Psoas muscle (tissue), 8 donors: ENCODE measurements around the gene PTGR3. TPM values are rescaled to one million over a fixed set of nuclear protein-coding genes. Genes with fewer than 3 reads are reported as not detected.
A peak's percentile ranks its signal among the peaks of the same experiment; 100 is the strongest.

Experiments used
- ATAC-seq, 4 donors: fragments of 200-7000 bp; cut with Tn5 transposase; one replicate each; pipeline ENCODE4 v1.9.1; 2020; ENCODE audit warnings: moderate library complexity in 3 of 4, mild to moderate bottlenecking in 2 of 4
- DNase-seq, 2 donors: peaks; one replicate each; pipeline ENCODE4 v3.0.0-alpha.2; 2020
- H3K27ac ChIP-seq: fragments of 200-600 bp; one replicate; pipeline ENCODE4 v1.8.0; 2022
- H3K27me3 ChIP-seq, 3 donors: fragments of 200-600 bp in 1 of 3; one replicate each; pipeline versions ENCODE4 v1.6.1 to v1.8.0; 2013 to 2022; ENCODE audit warnings: low read length in 2 of 3, mild to moderate bottlenecking in 2 of 3, moderate library complexity in 1 of 3; ENCODE audit not compliant: insufficient read depth in 3 of 3
- H3K36me3 ChIP-seq, 2 donors: fragments of 200-600 bp in 1 of 2; one replicate each; pipeline versions ENCODE4 v1.6.1 to v1.8.0; 2013 to 2022; ENCODE audit warnings: low read depth in 1 of 2, mild to moderate bottlenecking in 1 of 2, moderate library complexity in 1 of 2; ENCODE audit not compliant: insufficient read depth in 1 of 2
- H3K4me1 ChIP-seq: fragments of 200-600 bp; one replicate; pipeline ENCODE4 v1.8.0; 2022
- H3K4me3 ChIP-seq: fragments of 200-600 bp; one replicate; pipeline ENCODE4 v1.8.0; 2022; ENCODE audit warnings: mild to moderate bottlenecking
- H3K9me3 ChIP-seq: fragments of 200-600 bp; one replicate; pipeline ENCODE4 v1.8.0; 2022
- CTCF ChIP-seq: fragments of 200-600 bp; IDR thresholded peaks from one replicate; pipeline ENCODE4 v1.8.0; 2022; ENCODE audit warnings: antibody characterized with exemption
- WGBS, 3 donors: extraction: QIAGEN DNeasy Blood & Tissue Kit; methylation state at CpG; one replicate each; pipeline versions ENCODE4 v1.1.6 to v1.1.7; 2013; 5-methylcytosine and 5-hydroxymethylcytosine counted together
- intact Hi-C, 2 donors: fragments of 100-400 bp; cut with DNase I; formaldehyde crosslinking; loops; one replicate each; pipeline versions ENCODE4 v1.11.0 to v1.14.2; 2022
- polyA plus RNA-seq, 3 donors: library from polyadenylated mRNA; stranded (reverse); fragments of 200-250 nt; gene quantifications; one replicate each; pipeline ENCODE4 v1.2.3, GENCODE V29; 2013
- total RNA-seq, 4 donors: library from RNA; stranded (reverse); fragmentation: NEBNext Ultra II Directional in 2 of 4; extraction: Animal tissue kit (Norgen Biotek cat#: 25700) in 2 of 4; gene quantifications; one replicate each; pipeline versions ENCODE4 v1.2.1 to v1.2.4, GENCODE V29; 2021 to 2023
- donor health status: healthy with polysubstance abuse.
- donor health status: DM: no; HTN: no; CAD: no; lungs with moderate emphysema.
- donor health status: Bipolar disorder and iron deficiency.
- donor health status: healthy.
- donor health status: DM: yes; HTN: yes; CAD: no.
- donor health status: DM: no; HTN: no; CAD: no.
- donor health status: DM: no; HTN: no; CAD: no.
- donor health status: DM: yes; HTN: yes; CAD: no.

PTGR3 gene
- total and polyA plus RNA-seq, 7 donors: 20.6 to 66.4 (median 31.7) TPM

DNA sequence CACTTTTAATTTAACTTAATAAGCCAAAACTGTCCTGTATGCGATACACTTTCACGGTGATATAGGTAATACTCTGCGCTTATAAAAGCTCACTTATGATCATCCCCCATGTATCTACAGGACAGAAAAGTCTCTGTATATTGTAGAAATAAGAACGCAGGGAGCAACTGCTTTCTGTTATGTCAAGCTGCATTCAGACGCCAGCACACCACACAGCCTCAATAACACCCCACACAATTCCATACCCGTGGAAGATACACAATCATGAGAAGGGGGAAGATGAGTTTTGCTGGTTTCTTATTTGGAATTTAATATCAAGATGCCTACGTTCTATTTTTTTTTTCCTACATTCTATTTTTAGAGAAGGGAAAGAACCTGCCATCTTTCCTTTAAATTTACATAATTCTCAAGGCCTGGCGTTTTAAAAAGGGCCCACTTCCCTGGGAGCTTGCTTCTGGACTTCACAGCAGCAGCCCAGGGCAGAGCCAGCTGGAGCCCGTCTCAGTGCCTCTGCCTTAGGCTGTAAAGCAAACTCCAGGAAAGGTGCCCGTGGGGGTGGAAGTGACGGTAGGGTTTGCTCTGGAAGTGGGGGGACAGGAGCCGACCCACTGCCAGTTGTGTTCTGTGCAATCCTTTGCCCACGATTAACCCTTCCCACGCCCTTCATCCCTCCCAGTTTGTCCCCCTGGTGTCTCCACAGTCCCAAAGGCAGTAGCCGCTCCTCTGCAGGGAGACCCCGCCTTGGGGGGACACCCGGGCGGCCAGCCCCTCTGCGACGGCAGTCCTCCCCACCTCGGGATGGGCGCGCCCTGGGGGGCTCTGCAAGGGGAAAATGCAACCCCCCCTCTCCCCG, 5.3 kb downstream of the PTGR3 start:
- ATAC-seq: no peak
- peaks cover 0 to 8% of the 10 kb centered on the region in 2 donors for H3K36me3 ChIP-seq
- H3K4me3 ChIP-seq: peak overlapping the region; percentile 87
- 19 to 31% (median 21%) methylated on average over 23 to 24 of the region's 24 CpGs for WGBS, 3 donors
- intact Hi-C loops: loop anchor here in 1 of 2 donors (5.0 kb wide), 1 partner anchor 41 kb away; no protein-coding TSS in a partner anchor
- peak overlapping the region; percentile 99 for H3K27ac ChIP-seq
- no peaks in the 10 kb centered on the region for H3K9me3 ChIP-seq
- DNase-seq: no peak
- H3K27me3 ChIP-seq: no peaks in the 10 kb centered on the region
- peaks cover 63% of the 10 kb centered on the region for H3K4me1 ChIP-seq
- no peak for TF ChIP-seq CTCF

GRCh38 chr18:75202696-75203365, 6.1 kb downstream of the PTGR3 start:
- intact Hi-C loops: loop anchor here in 1 of 2 donors (5.0 kb wide), 1 partner anchor 41 kb away; no protein-coding TSS in a partner anchor
- no peak for DNase-seq
- peaks cover 0 to 8% of the 10 kb centered on the region in 2 donors for H3K36me3 ChIP-seq
- ATAC-seq: no peak
- H3K27me3 ChIP-seq: no peaks in the 10 kb centered on the region
- TF ChIP-seq CTCF: no peak
- peaks cover 68% of the 10 kb centered on the region for H3K4me1 ChIP-seq
- peak overlapping the region; percentile 87 for H3K4me3 ChIP-seq
- H3K27ac ChIP-seq: peak overlapping the region; percentile 99
- 41 to 75% (median 59%) methylated on average over 6 of the region's 6 CpGs for WGBS, 3 donors
- H3K9me3 ChIP-seq: no peaks in the 10 kb centered on the region

GRCh38 chr18:75201282-75202270, 7.4 kb downstream of the PTGR3 start:
- peaks cover 68% of the 10 kb centered on the region for H3K4me1 ChIP-seq
- peak; percentile 17 for TF ChIP-seq CTCF
- WGBS, 3 donors: 32 to 42% (median 35%) methylated on average over 18 of the region's 18 CpGs
- H3K4me3 ChIP-seq: peak overlapping the region; percentile 38
- peaks cover 0 to 8% of the 10 kb centered on the region in 2 donors for H3K36me3 ChIP-seq
- intact Hi-C loops: loop anchor here in 1 of 2 donors (5.0 kb wide), 1 partner anchor 39 kb away; no protein-coding TSS in a partner anchor
- ATAC-seq (peak; percentile 85 to 95 (median 88)), DNase-seq (peak; percentile 67 to 87)
- no peaks in the 10 kb centered on the region for H3K27me3 ChIP-seq
- H3K27ac ChIP-seq: peak overlapping the region; percentile 99
- H3K9me3 ChIP-seq: no peaks in the 10 kb centered on the region

GRCh38 chr18:75200605-75201280, 8.2 kb downstream of the PTGR3 start:
- Histone ChIP-seq H3K9me3 (no peaks in the 10 kb centered on the region), H3K27me3 (no peaks in the 10 kb centered on the region), H3K4me3 (peak overlapping the region; percentile 38), H3K4me1 (peaks cover 60% of the 10 kb centered on the region), H3K27ac (peak overlapping the region; percentile 99), H3K36me3 (peaks cover 0 to 8% of the 10 kb centered on the region in 2 donors)
- WGBS, 3 donors: 60 to 72% (median 64%) methylated on average over 7 of the region's 7 CpGs
- intact Hi-C loops: loop anchor here in 1 of 2 donors (5.0 kb wide), 1 partner anchor 38 kb away; no protein-coding TSS in a partner anchor
- no peak for TF ChIP-seq CTCF
- DNase-seq (no peak), ATAC-seq (no peak)
